GM23338 (cell line): Measurements from ENCODE around the gene ZBTB37. TPM values are rescaled to one million over a fixed set of nuclear protein-coding genes. Genes with fewer than 3 reads are reported as not detected.

ENCODE experiments used
- ATAC-seq: fragments of 200-7000 bp; cut with Tn5 transposase; 3 replicates; pipeline ENCODE4 v1.9.1; 2020
- DNase-seq: peaks from one replicate; pipeline ENCODE4 v3.0.0-alpha.2; 2015; ENCODE audit warnings: low spot score
- H2AFZ ChIP-seq: fragments of 200-600 bp; sonication (generic); 2 replicates; pipeline ENCODE4 v1.8.0; 2016; ENCODE audit warnings: antibody characterized with exemption, mild to moderate bottlenecking, moderate library complexity
- H3F3A ChIP-seq: fragments of 200-600 bp; sonication (generic); replicated peaks from 2 replicates; pipeline ENCODE4 v1.8.0; 2017; ENCODE audit warnings: antibody characterized with exemption, mixed run types, low read depth
- H3K27ac ChIP-seq: fragments of 200-600 bp; sonication (generic); 2 replicates; pipeline ENCODE4 v1.6.1; 2016; ENCODE audit warnings: low read depth
- H3K27me3 ChIP-seq: fragments of 200-600 bp; sonication (generic); 2 replicates; pipeline ENCODE4 v1.8.0; 2016; ENCODE audit warnings: mild to moderate bottlenecking, mixed run types, moderate library complexity; ENCODE audit not compliant: insufficient read depth
- H3K36me3 ChIP-seq: fragments of 200-600 bp; sonication (generic); 2 replicates; pipeline ENCODE4 v1.8.0; 2016; ENCODE audit warnings: mild to moderate bottlenecking; ENCODE audit not compliant: insufficient read depth
- H3K4me1 ChIP-seq: fragments of 200-600 bp; sonication (generic); 2 replicates; pipeline ENCODE4 v1.8.0; 2016; ENCODE audit warnings: mild to moderate bottlenecking, moderate library complexity; ENCODE audit not compliant: insufficient read depth
- H3K4me2 ChIP-seq: fragments of 200-600 bp; sonication (generic); 2 replicates; pipeline ENCODE4 v1.7.1; 2017; ENCODE audit warnings: mixed run types
- H3K4me3 ChIP-seq: fragments of 200-600 bp; sonication (generic); 2 replicates; pipeline ENCODE4 v1.6.1; 2016; ENCODE audit warnings: mixed run types
- H3K79me2 ChIP-seq: fragments of 200-600 bp; sonication (generic); replicated peaks from 2 replicates; pipeline ENCODE4 v1.8.0; 2017; ENCODE audit warnings: mild to moderate bottlenecking; ENCODE audit not compliant: insufficient read depth
- H3K9me2 ChIP-seq: fragments of 200-600 bp; sonication (generic); 2 replicates; pipeline ENCODE4 v1.8.0; 2017; ENCODE audit not compliant: insufficient read depth
- H4K20me1 ChIP-seq: fragments of 200-600 bp; sonication (generic); replicated peaks from 2 replicates; pipeline ENCODE4 v1.8.0; 2017; ENCODE audit warnings: mild to moderate bottlenecking; ENCODE audit not compliant: insufficient read depth
- H3K27ac Mint-ChIP-seq: 2 replicates; pipeline ENCODE4 v1.8.0; 2020; ENCODE audit warnings: inconsistent platforms, mild to moderate bottlenecking, moderate library complexity, mixed read lengths
- H3K27me3 Mint-ChIP-seq: 3 replicates; pipeline ENCODE4 v1.8.0; 2022; ENCODE audit warnings: low read depth, mild to moderate bottlenecking, moderate library complexity, mixed read lengths, inconsistent platforms; ENCODE audit not compliant: insufficient read depth, poor library complexity
- H3K36me3 Mint-ChIP-seq: 3 replicates; pipeline ENCODE4 v1.8.0; 2021; ENCODE audit warnings: low read depth, mild to moderate bottlenecking, inconsistent platforms, moderate library complexity, mixed read lengths
- H3K4me1 Mint-ChIP-seq: 3 replicates; pipeline ENCODE4 v1.8.0; 2020; ENCODE audit warnings: mild to moderate bottlenecking, inconsistent platforms, mixed read lengths
- H3K4me3 Mint-ChIP-seq: 3 replicates; pipeline ENCODE4 v1.8.0; 2021; ENCODE audit warnings: moderate library complexity, mild to moderate bottlenecking, inconsistent platforms, mixed read lengths
- H3K9me3 Mint-ChIP-seq: 3 replicates; pipeline ENCODE4 v1.8.0; 2020; ENCODE audit warnings: moderate library complexity, mild to moderate bottlenecking, inconsistent platforms, mixed read lengths
- CREB1 ChIP-seq: fragments of 250-450 bp; sonication (Bioruptor Pico); IDR thresholded peaks from 2 replicates; pipeline ENCODE4 v1.5.0; 2020; ENCODE audit warnings: low read depth, mild to moderate bottlenecking, moderate library complexity
- CTCF ChIP-seq, 2 experiments: fragments of 200-600 bp in 1 of 2; sonication (generic) in 1 of 2; conservative IDR thresholded peaks; 2 replicates each; pipeline versions ENCODE4 v1.5.1 to v1.6.1; 2016 to 2017; ENCODE audit warnings: antibody characterized with exemption in 2 of 2, low read depth in 2 of 2, mild to moderate bottlenecking in 2 of 2, moderate library complexity in 1 of 2
- ETS1 ChIP-seq: IDR thresholded peaks from 2 replicates; pipeline ENCODE4 v1.6.1; 2016; ENCODE audit warnings: antibody characterized with exemption
- EZH2 ChIP-seq: fragments of 200-600 bp; sonication (generic); IDR thresholded peaks from one replicate; pipeline ENCODE4 v1.8.0; 2017; ENCODE audit warnings: antibody characterized with exemption, mild to moderate bottlenecking, low read depth; ENCODE audit not compliant: unreplicated experiment
- EZH2phosphoT487 ChIP-seq: fragments of 200-600 bp; sonication (generic); IDR thresholded peaks from one replicate; pipeline ENCODE4 v1.8.1; 2018; ENCODE audit warnings: antibody characterized with exemption; ENCODE audit not compliant: unreplicated experiment
- JUNB ChIP-seq: IDR thresholded peaks from one replicate; pipeline ENCODE4 v1.6.1; 2016; ENCODE audit warnings: antibody characterized with exemption; ENCODE audit not compliant: unreplicated experiment
- POLR2AphosphoS5 ChIP-seq: IDR thresholded peaks from 2 replicates; pipeline ENCODE4 v1.6.1; 2016; ENCODE audit warnings: antibody characterized with exemption, low read depth
- REST ChIP-seq: IDR thresholded peaks from one replicate; pipeline ENCODE4 v1.6.1; 2018; ENCODE audit warnings: antibody characterized with exemption; ENCODE audit not compliant: unreplicated experiment
- STAT1 ChIP-seq: IDR thresholded peaks from one replicate; pipeline ENCODE4 v1.6.1; 2016; ENCODE audit warnings: antibody characterized with exemption; ENCODE audit not compliant: unreplicated experiment
- ZNF331 ChIP-seq: fragments of 250-450 bp; sonication (Bioruptor Pico); IDR thresholded peaks from 2 replicates; pipeline ENCODE4 v1.5.0; 2020; ENCODE audit warnings: low read depth, mild to moderate bottlenecking, moderate library complexity
- polyA plus RNA-seq: library from polyadenylated mRNA; unstranded; fragments of >200 nt; fragmentation: Nextera tagmentation; extraction: Ambion mirVana; gene quantifications from 2 replicates; pipeline ENCODE4 v1.2.1, GENCODE V29; 2016
- total RNA-seq: library from RNA; depleted of rRNA; stranded (reverse); fragments of >200 nt; shearing (Covaris generic); gene quantifications from 2 replicates; pipeline ENCODE4 v1.2.3, GENCODE V29; 2014
- TF ChIP-seq, protein P1 (sequence below): fragments of 250-450 bp; sonication (Bioruptor Pico); IDR thresholded peaks from 2 replicates; pipeline ENCODE4 v1.5.0; 2020; ENCODE audit warnings: mild to moderate bottlenecking, moderate library complexity

Gene ZBTB37
- total and polyA plus RNA-seq, 2 experiments from 2014 or later: 2.7 to 15.8 TPM

- TF ChIP-seq, protein P1, sequence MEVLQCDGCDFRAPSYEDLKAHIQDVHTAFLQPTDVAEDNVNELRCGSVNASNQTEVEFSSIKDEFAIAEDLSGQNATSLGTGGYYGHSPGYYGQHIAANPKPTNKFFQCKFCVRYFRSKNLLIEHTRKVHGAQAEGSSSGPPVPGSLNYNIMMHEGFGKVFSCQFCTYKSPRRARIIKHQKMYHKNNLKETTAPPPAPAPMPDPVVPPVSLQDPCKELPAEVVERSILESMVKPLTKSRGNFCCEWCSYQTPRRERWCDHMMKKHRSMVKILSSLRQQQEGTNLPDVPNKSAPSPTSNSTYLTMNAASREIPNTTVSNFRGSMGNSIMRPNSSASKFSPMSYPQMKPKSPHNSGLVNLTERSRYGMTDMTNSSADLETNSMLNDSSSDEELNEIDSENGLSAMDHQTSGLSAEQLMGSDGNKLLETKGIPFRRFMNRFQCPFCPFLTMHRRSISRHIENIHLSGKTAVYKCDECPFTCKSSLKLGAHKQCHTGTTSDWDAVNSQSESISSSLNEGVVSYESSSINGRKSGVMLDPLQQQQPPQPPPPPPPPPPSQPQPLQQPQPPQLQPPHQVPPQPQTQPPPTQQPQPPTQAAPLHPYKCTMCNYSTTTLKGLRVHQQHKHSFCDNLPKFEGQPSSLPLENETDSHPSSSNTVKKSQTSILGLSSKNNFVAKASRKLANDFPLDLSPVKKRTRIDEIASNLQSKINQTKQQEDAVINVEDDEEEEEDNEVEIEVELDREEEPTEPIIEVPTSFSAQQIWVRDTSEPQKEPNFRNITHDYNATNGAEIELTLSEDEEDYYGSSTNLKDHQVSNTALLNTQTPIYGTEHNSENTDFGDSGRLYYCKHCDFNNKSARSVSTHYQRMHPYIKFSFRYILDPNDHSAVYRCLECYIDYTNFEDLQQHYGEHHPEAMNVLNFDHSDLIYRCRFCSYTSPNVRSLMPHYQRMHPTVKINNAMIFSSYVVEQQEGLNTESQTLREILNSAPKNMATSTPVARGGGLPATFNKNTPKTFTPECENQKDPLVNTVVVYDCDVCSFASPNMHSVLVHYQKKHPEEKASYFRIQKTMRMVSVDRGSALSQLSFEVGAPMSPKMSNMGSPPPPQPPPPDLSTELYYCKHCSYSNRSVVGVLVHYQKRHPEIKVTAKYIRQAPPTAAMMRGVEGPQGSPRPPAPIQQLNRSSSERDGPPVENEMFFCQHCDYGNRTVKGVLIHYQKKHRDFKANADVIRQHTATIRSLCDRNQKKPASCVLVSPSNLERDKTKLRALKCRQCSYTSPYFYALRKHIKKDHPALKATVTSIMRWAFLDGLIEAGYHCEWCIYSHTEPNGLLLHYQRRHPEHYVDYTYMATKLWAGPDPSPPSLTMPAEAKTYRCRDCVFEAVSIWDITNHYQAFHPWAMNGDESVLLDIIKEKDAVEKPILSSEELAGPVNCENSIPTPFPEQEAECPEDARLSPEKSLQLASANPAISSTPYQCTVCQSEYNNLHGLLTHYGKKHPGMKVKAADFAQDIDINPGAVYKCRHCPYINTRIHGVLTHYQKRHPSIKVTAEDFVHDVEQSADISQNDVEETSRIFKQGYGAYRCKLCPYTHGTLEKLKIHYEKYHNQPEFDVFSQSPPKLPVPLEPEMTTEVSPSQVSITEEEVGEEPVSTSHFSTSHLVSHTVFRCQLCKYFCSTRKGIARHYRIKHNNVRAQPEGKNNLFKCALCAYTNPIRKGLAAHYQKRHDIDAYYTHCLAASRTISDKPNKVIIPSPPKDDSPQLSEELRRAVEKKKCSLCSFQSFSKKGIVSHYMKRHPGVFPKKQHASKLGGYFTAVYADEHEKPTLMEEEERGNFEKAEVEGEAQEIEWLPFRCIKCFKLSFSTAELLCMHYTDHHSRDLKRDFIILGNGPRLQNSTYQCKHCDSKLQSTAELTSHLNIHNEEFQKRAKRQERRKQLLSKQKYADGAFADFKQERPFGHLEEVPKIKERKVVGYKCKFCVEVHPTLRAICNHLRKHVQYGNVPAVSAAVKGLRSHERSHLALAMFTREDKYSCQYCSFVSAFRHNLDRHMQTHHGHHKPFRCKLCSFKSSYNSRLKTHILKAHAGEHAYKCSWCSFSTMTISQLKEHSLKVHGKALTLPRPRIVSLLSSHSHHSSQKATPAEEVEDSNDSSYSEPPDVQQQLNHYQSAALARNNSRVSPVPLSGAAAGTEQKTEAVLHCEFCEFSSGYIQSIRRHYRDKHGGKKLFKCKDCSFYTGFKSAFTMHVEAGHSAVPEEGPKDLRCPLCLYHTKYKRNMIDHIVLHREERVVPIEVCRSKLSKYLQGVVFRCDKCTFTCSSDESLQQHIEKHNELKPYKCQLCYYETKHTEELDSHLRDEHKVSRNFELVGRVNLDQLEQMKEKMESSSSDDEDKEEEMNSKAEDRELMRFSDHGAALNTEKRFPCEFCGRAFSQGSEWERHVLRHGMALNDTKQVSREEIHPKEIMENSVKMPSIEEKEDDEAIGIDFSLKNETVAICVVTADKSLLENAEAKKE (CRISPR knock-in tag): no peak
- no peak for TF ChIP-seq EZH2
- no peak for TF ChIP-seq STAT1
- TF ChIP-seq CREB1 (CRISPR knock-in tag): no peak
- TF ChIP-seq ZNF331 (CRISPR knock-in tag): no peak
- TF ChIP-seq ETS1: no peak
Measured at GRCh38 chr1:173889885-173890284, 21.7 kb downstream of the ZBTB37 start (continued).

DNA sequence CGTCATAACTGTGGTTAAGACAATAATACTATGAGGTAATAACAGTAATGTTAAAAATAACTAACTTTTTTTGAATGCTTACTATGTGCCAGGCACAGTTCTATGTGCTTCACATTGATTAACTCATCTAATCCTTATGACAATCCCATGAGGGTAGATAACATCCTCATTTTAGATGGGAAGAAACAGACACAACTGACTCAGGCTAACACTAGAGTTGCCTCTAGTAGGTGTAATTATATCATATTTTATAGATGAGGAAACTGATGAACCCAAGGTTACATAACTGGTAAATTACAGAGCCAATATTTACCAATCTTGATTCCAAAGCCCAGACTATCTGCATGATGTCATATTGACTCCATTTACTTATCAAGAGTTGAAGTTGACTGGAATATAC lies 25.4 kb downstream of the ZBTB37 start:
- H3K27me3 ChIP-seq: no peaks in the 10 kb centered on the region
- Mint-ChIP-seq H3K4me3 (no peak overlapping the region), H3K4me1 (peaks cover 32% of the 10 kb centered on the region), H3K9me3 (no peaks in the 10 kb centered on the region), H3K27me3 (no peaks in the 10 kb centered on the region), H3K27ac (no peak overlapping the region), H3K36me3 (peaks cover 4% of the 10 kb centered on the region; the same call in 2 of the 3 replicates)
- no peak overlapping the region for H3K27ac ChIP-seq
- no peaks in the 10 kb centered on the region for H3K9me2 ChIP-seq
- DNase-seq (no peak), ATAC-seq (no peak)
- H3K36me3 ChIP-seq: no peaks in the 10 kb centered on the region
- H4K20me1 ChIP-seq: no peaks in the 10 kb centered on the region
- no peak overlapping the region for H3K4me2 ChIP-seq
- H3K4me1 ChIP-seq: peaks cover 26% of the 10 kb centered on the region
- peaks cover 25% of the 10 kb centered on the region for H3K79me2 ChIP-seq
- no peaks in the 10 kb centered on the region for H3F3A ChIP-seq
- H2AFZ ChIP-seq: no peak overlapping the region
- no peak overlapping the region for H3K4me3 ChIP-seq
- TF ChIP-seq ZNF331 (CRISPR knock-in tag) (no peak), JUNB (no peak), CREB1 (CRISPR knock-in tag) (no peak), ETS1 (no peak), POLR2AphosphoS5 (no peak), STAT1 (no peak), CTCF (conservative IDR thresholded peaks at IDR 0.05; ENCODE audit: low read depth in 2 of 2) (no peak), EZH2phosphoT487 (no peak), REST (no peak)
